ENCODE measurements around the gene IP6K3.

DNA sequence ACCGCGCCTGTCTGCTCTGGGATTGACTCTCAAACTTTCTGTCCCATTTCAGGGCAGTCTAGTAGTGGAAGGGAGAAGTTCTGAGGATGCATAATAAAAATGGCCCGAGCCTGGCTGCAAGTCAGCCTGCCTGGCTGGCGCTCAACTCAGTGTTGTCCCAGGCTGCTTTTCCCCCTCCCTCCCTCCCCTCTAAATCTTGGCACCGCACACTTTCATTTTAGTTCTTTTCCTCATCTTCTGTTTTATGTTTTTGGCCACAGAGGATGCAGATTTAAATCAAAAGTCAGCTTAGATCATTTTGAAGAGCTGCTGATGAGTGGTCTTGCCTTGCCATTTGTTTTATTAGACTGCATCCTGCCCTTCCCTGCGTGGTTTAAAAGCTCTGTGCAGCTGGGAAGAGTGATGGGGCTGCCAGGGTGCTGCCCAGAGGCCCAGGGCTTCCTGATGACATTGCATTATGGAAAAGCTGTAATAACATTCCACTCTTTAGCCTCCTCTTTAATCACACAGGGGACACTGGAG is 28.7 kb downstream of the IP6K3 start:
- TF ChIP-seq CREB1 (CRISPR knock-in tag; IDR thresholded peaks at IDR 0.05; ENCODE audit: low read depth) (no peak), EZH2 (IDR thresholded peaks at IDR 0.05; ENCODE audit: low read depth, unreplicated experiment) (no peak), POLR2AphosphoS5 (IDR thresholded peaks at IDR 0.05; ENCODE audit: low read depth) (no peak), ZNF331 (CRISPR knock-in tag; IDR thresholded peaks at IDR 0.05; ENCODE audit: low read depth) (no peak)
- TF ChIP-seq, protein P1, sequence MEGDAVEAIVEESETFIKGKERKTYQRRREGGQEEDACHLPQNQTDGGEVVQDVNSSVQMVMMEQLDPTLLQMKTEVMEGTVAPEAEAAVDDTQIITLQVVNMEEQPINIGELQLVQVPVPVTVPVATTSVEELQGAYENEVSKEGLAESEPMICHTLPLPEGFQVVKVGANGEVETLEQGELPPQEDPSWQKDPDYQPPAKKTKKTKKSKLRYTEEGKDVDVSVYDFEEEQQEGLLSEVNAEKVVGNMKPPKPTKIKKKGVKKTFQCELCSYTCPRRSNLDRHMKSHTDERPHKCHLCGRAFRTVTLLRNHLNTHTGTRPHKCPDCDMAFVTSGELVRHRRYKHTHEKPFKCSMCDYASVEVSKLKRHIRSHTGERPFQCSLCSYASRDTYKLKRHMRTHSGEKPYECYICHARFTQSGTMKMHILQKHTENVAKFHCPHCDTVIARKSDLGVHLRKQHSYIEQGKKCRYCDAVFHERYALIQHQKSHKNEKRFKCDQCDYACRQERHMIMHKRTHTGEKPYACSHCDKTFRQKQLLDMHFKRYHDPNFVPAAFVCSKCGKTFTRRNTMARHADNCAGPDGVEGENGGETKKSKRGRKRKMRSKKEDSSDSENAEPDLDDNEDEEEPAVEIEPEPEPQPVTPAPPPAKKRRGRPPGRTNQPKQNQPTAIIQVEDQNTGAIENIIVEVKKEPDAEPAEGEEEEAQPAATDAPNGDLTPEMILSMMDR (conservative IDR thresholded peaks at IDR 0.05; ENCODE audit: low read depth in 2 of 2) = no peak
- TF ChIP-seq, protein P2, sequence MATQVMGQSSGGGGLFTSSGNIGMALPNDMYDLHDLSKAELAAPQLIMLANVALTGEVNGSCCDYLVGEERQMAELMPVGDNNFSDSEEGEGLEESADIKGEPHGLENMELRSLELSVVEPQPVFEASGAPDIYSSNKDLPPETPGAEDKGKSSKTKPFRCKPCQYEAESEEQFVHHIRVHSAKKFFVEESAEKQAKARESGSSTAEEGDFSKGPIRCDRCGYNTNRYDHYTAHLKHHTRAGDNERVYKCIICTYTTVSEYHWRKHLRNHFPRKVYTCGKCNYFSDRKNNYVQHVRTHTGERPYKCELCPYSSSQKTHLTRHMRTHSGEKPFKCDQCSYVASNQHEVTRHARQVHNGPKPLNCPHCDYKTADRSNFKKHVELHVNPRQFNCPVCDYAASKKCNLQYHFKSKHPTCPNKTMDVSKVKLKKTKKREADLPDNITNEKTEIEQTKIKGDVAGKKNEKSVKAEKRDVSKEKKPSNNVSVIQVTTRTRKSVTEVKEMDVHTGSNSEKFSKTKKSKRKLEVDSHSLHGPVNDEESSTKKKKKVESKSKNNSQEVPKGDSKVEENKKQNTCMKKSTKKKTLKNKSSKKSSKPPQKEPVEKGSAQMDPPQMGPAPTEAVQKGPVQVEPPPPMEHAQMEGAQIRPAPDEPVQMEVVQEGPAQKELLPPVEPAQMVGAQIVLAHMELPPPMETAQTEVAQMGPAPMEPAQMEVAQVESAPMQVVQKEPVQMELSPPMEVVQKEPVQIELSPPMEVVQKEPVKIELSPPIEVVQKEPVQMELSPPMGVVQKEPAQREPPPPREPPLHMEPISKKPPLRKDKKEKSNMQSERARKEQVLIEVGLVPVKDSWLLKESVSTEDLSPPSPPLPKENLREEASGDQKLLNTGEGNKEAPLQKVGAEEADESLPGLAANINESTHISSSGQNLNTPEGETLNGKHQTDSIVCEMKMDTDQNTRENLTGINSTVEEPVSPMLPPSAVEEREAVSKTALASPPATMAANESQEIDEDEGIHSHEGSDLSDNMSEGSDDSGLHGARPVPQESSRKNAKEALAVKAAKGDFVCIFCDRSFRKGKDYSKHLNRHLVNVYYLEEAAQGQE (IDR thresholded peaks at IDR 0.05; ENCODE audit: unreplicated experiment) = no peak

Measured in GM23338 (cell line).